ENCODE measurements around the gene ANKS1B. TPM values are rescaled to one million over a fixed set of nuclear protein-coding genes. Genes with fewer than 3 reads are reported as not detected.

Gene ANKS1B
- total and polyA plus RNA-seq, 5 donors: 0.43 to 7.4 (median 3.3) TPM

DNA sequence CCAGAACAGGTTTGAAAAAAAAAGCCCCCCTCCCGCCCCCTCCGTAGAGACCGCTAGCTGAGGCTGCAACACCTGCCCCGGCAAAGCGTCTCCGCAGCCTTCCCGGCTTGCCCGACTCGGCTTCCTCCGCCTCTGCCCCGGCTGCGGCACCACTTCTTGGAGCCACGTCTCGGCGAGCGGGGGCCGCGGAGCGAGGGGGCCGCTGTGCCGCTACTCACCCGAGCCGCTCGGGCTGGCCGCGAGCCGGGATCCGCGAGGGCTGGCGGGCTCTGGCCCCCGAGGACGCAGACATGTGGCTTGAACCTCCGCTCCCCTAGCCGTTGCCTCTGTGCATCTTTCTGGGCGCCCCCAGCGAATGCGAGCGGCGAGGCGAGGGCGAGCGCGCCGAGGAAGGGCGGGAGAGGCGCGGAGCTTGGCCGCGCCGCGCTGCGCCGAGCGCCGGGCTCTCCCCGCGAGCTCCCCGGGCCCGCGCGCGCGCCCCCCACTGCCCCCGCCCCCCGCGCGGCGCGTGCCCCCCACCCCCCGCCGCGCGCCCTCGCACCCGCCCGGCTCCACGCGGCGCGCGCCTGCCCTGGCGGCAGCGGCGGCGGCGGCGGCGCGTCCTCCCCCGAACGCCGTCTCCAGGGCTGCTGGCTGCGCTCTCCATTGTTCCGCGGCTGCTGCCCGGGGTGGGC, 1090.2 kb downstream of the ANKS1B start:
- H3K4me1 ChIP-seq (ENCODE audit: control insufficient read depth, insufficient read depth, low read length): no peaks in the 10 kb centered on the region
- intact Hi-C loops (cut with DNase I): no loop called here
- no peaks in the 10 kb centered on the region for H3K9me3 ChIP-seq (ENCODE audit: control insufficient read depth, low read length)
- WGBS: 2% methylated on average over 92 of the region's 96 CpGs
- H3K27ac ChIP-seq (ENCODE audit: low read length): no peak overlapping the region
- DNase-seq (peak in 2 of 3 donors; percentile 32 to 40), ATAC-seq (no peak)
- peak overlapping the region; percentile 33 for H3K4me3 ChIP-seq (ENCODE audit: low read length)
- peaks cover 4% of the 10 kb centered on the region for H3K27me3 ChIP-seq (ENCODE audit: control insufficient read depth, insufficient read depth)

DNA sequence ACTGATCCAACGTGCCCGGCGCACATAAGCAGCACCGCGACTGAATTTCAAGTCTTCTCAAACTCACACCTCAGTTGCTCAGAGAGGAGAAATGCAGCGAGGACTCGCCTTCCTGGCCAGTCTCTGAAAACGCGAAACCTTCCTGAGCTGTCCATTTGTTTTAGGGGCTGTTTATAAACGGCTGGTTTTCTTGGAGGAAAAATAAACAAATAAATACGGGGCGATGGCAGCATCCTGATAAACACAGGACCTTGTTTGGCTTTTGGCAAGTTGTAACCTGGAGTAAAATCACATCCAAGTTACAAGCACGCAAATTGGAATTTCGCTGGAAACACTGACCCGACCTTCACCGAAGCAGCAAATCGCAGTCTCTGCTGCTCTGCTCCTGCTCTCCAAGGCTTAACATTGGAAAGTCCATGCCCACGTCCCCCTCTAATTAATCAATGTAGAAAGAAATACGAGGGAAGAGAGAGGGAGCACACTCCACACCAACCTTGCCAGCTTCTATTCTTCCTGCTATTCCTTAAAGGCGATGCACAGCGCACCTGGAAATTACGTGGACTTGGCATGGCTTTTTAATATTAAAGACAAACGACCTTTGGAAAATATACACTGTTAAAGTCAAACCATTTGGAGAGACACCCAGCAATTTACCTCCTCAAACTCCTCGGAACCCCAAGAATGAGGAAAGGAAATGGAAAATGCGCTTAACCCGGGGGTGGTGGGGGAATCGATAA, 1090.9 kb downstream of the ANKS1B start:
- 10% methylated on average over 27 of the region's 27 CpGs for WGBS
- intact Hi-C loops (cut with DNase I): no loop called here
- H3K27me3 ChIP-seq (ENCODE audit: control insufficient read depth, insufficient read depth): peaks cover 4% of the 10 kb centered on the region
- ATAC-seq: no peak
- no peaks in the 10 kb centered on the region for H3K4me1 ChIP-seq (ENCODE audit: control insufficient read depth, insufficient read depth, low read length)
- H3K4me3 ChIP-seq (ENCODE audit: low read length): peak overlapping the region; percentile 33
- H3K9me3 ChIP-seq (ENCODE audit: control insufficient read depth, low read length): no peaks in the 10 kb centered on the region
- no peak overlapping the region for H3K27ac ChIP-seq (ENCODE audit: low read length)
- no peak for DNase-seq

- no peaks in the 10 kb centered on the region for H3K4me1 ChIP-seq (ENCODE audit: control insufficient read depth, insufficient read depth, low read length)
- H3K27ac ChIP-seq (ENCODE audit: low read length): no peak overlapping the region
- ATAC-seq (no peak), DNase-seq (no peak)
- intact Hi-C loops (cut with DNase I): no loop called here
- H3K27me3 ChIP-seq (ENCODE audit: control insufficient read depth, insufficient read depth): peaks cover 4% of the 10 kb centered on the region
- WGBS: 11% methylated on average over 11 of the region's 11 CpGs
- H3K4me3 ChIP-seq (ENCODE audit: low read length): no peak overlapping the region
- H3K9me3 ChIP-seq (ENCODE audit: control insufficient read depth, low read length): no peaks in the 10 kb centered on the region
These were observed 1091.5 kb downstream of the ANKS1B start for GRCh38 chr12:98893126-98893674.

GRCh38 chr12:98885778-98886177, 1099.0 kb downstream of the ANKS1B start:
- H3K9me3 ChIP-seq (ENCODE audit: control insufficient read depth, low read length): no peaks in the 10 kb centered on the region
- DNase-seq (no peak), ATAC-seq (no peak)
- no peak overlapping the region for H3K27ac ChIP-seq (ENCODE audit: low read length)
- H3K4me1 ChIP-seq (ENCODE audit: control insufficient read depth, insufficient read depth, low read length): no peaks in the 10 kb centered on the region
- intact Hi-C loops (cut with DNase I): no loop called here
- no peak overlapping the region for H3K4me3 ChIP-seq (ENCODE audit: low read length)
- H3K27me3 ChIP-seq (ENCODE audit: control insufficient read depth, insufficient read depth): no peaks in the 10 kb centered on the region
- 50% methylated on average over 2 of the region's 2 CpGs for WGBS

DNA sequence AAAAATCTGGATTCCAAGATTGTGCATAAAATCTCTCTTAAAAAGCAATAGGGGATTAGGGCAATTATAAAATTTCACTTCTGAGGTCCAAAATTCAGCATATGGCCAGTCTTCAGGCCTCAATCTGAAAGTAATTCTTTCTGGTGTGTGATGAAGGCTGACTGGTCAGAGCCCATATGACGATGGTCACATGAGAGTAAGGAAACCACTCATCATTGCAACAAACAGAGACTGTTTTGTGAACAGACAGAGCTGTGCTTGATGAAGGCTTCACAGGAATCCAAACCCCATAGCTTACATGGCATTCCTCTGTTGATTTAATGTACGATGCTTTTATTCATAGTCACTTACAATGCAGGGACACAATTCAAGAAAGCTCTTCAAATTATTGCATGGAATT, 1101.5 kb downstream of the ANKS1B start:
- no peaks in the 10 kb centered on the region for H3K9me3 ChIP-seq (ENCODE audit: control insufficient read depth, low read length)
- no peaks in the 10 kb centered on the region for H3K27me3 ChIP-seq (ENCODE audit: control insufficient read depth, insufficient read depth)
- intact Hi-C loops (cut with DNase I): no loop called here
- ATAC-seq (no peak), DNase-seq (no peak)
- 65% methylated on average over 2 of the region's 2 CpGs for WGBS
- no peak overlapping the region for H3K27ac ChIP-seq (ENCODE audit: low read length)
- no peaks in the 10 kb centered on the region for H3K4me1 ChIP-seq (ENCODE audit: control insufficient read depth, insufficient read depth, low read length)
- no peak overlapping the region for H3K4me3 ChIP-seq (ENCODE audit: low read length)

DNA sequence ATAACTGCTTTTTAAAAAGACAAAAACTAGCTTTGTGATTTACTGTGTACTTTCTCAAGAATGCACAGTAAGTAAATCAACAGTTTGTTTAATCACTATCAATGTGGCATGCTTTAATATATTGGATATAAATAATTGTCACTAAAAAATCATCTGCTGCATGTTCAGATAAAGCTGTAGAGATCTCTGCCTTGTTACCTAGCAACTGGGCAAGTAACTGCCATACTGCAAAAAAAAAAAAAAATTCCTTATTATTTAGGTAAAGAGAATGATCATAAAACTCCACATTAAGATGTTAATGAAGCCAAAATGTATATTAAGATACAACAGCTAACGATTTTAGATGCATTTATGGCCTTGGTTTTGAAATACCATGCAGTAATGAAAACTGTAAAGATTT, 1102.2 kb downstream of the ANKS1B start:
- ATAC-seq (no peak), DNase-seq (no peak)
- no peak overlapping the region for H3K4me3 ChIP-seq (ENCODE audit: low read length)
- intact Hi-C loops (cut with DNase I): no loop called here
- 76% methylated on average over 1 of the region's 1 CpG for WGBS
- no peaks in the 10 kb centered on the region for H3K4me1 ChIP-seq (ENCODE audit: control insufficient read depth, insufficient read depth, low read length)
- no peaks in the 10 kb centered on the region for H3K27me3 ChIP-seq (ENCODE audit: control insufficient read depth, insufficient read depth)
- H3K9me3 ChIP-seq (ENCODE audit: control insufficient read depth, low read length): no peaks in the 10 kb centered on the region
- no peak overlapping the region for H3K27ac ChIP-seq (ENCODE audit: low read length)

DNA sequence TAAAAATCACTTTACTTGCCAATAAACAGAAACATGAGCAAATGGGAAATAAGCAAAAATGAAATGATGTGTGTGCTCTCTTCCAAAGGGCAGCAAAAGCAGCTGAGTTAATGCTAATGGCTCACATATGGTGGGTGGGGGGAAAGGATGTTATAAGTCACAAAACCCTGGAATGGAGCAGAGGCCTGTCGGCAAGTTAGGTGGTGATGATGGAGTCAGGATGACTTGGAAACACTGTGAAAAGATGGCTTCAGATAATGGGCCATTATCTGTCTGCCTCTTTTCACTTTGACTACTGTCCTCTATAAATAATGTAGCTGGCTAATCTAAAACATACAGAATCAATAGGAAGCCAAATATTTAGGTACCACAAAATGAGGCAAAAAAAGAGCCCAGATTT, 1111.0 kb downstream of the ANKS1B start:
- ATAC-seq (no peak), DNase-seq (no peak)
- intact Hi-C loops (cut with DNase I): no loop called here
- H3K27me3 ChIP-seq (ENCODE audit: control insufficient read depth, insufficient read depth): no peaks in the 10 kb centered on the region
- 33% methylated on average over 1 of the region's 1 CpG for WGBS
- H3K9me3 ChIP-seq (ENCODE audit: control insufficient read depth, low read length): no peaks in the 10 kb centered on the region
- H3K27ac ChIP-seq (ENCODE audit: low read length): no peak overlapping the region
- H3K4me3 ChIP-seq (ENCODE audit: low read length): no peak overlapping the region
- no peaks in the 10 kb centered on the region for H3K4me1 ChIP-seq (ENCODE audit: control insufficient read depth, insufficient read depth, low read length)

DNA sequence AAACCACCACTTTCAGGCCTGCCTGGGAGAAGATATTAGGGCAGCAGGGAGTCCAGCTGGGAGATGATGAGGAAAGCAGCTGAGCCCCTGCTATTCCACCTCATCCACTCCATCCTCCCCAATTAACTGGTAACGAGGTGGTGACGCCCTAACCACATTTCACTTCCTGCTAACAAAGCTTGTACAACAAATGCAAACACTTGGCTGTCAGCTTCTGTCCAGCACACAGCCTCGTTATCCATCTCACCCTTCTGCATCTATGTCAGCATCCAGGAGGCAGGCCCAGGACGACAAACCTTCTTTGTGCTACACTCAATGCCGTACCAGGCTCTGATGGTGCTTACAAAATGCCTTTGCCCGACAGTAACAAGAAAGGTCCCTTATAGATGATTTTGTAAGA, 1114.2 kb downstream of the ANKS1B start:
- H3K4me1 ChIP-seq (ENCODE audit: control insufficient read depth, insufficient read depth, low read length): no peaks in the 10 kb centered on the region
- 41% methylated on average over 6 of the region's 6 CpGs for WGBS
- no peak overlapping the region for H3K4me3 ChIP-seq (ENCODE audit: low read length)
- no peak for ATAC-seq
- H3K9me3 ChIP-seq (ENCODE audit: control insufficient read depth, low read length): no peaks in the 10 kb centered on the region
- DNase-seq: no peak
- no peaks in the 10 kb centered on the region for H3K27me3 ChIP-seq (ENCODE audit: control insufficient read depth, insufficient read depth)
- intact Hi-C loops (cut with DNase I): no loop called here
- no peak overlapping the region for H3K27ac ChIP-seq (ENCODE audit: low read length)

DNA sequence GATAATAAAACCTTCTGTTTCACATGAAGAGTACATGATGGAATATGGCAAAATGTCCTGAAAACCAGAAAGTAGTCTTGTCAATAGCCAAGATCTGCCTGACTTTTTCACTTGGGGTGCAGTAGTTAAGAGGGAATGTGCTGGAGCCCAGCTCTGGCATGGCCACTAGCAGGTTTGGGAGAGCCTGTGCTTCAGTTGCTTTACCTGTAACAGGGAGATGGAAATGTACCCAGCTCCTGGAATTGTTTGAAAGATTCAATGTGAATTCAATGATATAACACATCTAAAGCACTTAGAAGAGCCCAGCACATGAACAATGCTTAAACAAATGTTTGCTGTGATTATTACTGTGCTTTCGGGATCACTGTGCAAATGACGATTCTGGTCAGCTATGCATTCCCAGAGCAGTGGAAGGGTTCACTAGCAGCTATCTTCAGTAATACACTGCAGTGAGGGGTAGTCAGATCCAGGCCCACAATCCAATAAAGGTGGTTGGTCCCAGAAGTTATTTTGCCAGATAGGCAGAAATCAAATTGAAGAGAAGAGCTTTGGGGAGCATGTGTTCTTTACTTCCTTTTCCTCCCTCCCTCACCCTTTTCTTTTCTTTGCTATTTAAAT, 1114.7 kb downstream of the ANKS1B start:
- Histone ChIP-seq H3K27ac (ENCODE audit: low read length) (no peak overlapping the region), H3K4me1 (ENCODE audit: control insufficient read depth, insufficient read depth, low read length) (no peaks in the 10 kb centered on the region), H3K27me3 (ENCODE audit: control insufficient read depth, insufficient read depth) (no peaks in the 10 kb centered on the region), H3K9me3 (ENCODE audit: control insufficient read depth, low read length) (no peaks in the 10 kb centered on the region), H3K4me3 (ENCODE audit: low read length) (no peak overlapping the region)
- ATAC-seq (no peak), DNase-seq (no peak)
- intact Hi-C loops (cut with DNase I): no loop called here
- WGBS: 86% methylated on average over 2 of the region's 2 CpGs

GRCh38 chr12:98868538-98868937, 1116.2 kb downstream of the ANKS1B start:
- 35% methylated on average over 4 of the region's 4 CpGs for WGBS
- no peaks in the 10 kb centered on the region for H3K4me1 ChIP-seq (ENCODE audit: control insufficient read depth, insufficient read depth, low read length)
- H3K4me3 ChIP-seq (ENCODE audit: low read length): no peak overlapping the region
- DNase-seq (no peak), ATAC-seq (no peak)
- H3K27me3 ChIP-seq (ENCODE audit: control insufficient read depth, insufficient read depth): no peaks in the 10 kb centered on the region
- no peak overlapping the region for H3K27ac ChIP-seq (ENCODE audit: low read length)
- intact Hi-C loops (cut with DNase I): no loop called here
- no peaks in the 10 kb centered on the region for H3K9me3 ChIP-seq (ENCODE audit: control insufficient read depth, low read length)

GRCh38 chr12:98868076-98868475, 1116.7 kb downstream of the ANKS1B start:
- no peak for ATAC-seq
- WGBS: 69% methylated on average over 6 of the region's 6 CpGs

More at GRCh38 chr12:98868076-98868475, 1116.7 kb downstream of the ANKS1B start:
- Histone ChIP-seq H3K4me1 (ENCODE audit: control insufficient read depth, insufficient read depth, low read length) (no peaks in the 10 kb centered on the region), H3K4me3 (ENCODE audit: low read length) (no peak overlapping the region), H3K9me3 (ENCODE audit: control insufficient read depth, low read length) (no peaks in the 10 kb centered on the region), H3K27me3 (ENCODE audit: control insufficient read depth, insufficient read depth) (no peaks in the 10 kb centered on the region), H3K27ac (ENCODE audit: low read length) (no peak overlapping the region)
- no peak for DNase-seq
- intact Hi-C loops (cut with DNase I): no loop called here

Measured in right cardiac atrium (tissue), 5 donors.